HCT116 (cell line): ENCODE data around the gene RAD9A. TPM values are rescaled to one million over a fixed set of nuclear protein-coding genes. Genes with fewer than 3 reads are reported as not detected.

Source experiments
- ATAC-seq: fragments of 200-7000 bp; cut with Tn5 transposase; 2 replicates; pipeline ENCODE4 v1.9.1; 2020; ENCODE audit warnings: mild to moderate bottlenecking, moderate library complexity
- BruUV-seq: library from RNA; stranded (reverse); fragments of 400-500 nt; replicated peaks from 2 replicates; lab custom pipeline; 2021; lab: Mats Ljungman, UMichigan
- CTCF ChIA-PET: fragments of 300-600 bp; sonication (Branson Sonifier 250); formaldehyde crosslinking; loops from one replicate; lab custom pipeline; 2021; ENCODE audit warnings: antibody characterized with exemption; lab: Charles Lee
- POLR2A ChIA-PET: fragments of 300-600, 350-600 bp; sonication (Branson Sonifier 250); formaldehyde crosslinking; loops from one replicate; lab custom pipeline; 2021; ENCODE audit warnings: antibody characterized with exemption; lab: Charles Lee
- RAD21 ChIA-PET, 2 experiments: fragments of 300-600 bp; sonication (Branson Sonifier 250); formaldehyde crosslinking; loops; one replicate each; lab custom pipeline; 2023; ENCODE audit warnings: low total read pairs in 2 of 2; ENCODE audit not compliant: uncharacterized antibody in 2 of 2, unreplicated experiment in 2 of 2, low non-redundant PET in 1 of 2; lab: Charles Lee
- DNase-seq: peaks from one replicate; pipeline ENCODE4 v3.0.0-alpha.2; 2010; ENCODE audit warnings: low read depth, low spot score
- H2AFZ ChIP-seq: fragments of 200-600 bp; shearing (Covaris generic), sonication (generic); 2 replicates; pipeline ENCODE4 v1.6.1; 2017; ENCODE audit warnings: low read depth, mixed run types, mixed read lengths, antibody characterized with exemption, low read length; ENCODE audit not compliant: poor library complexity, severe bottlenecking
- H3K27ac ChIP-seq: 2 replicates; pipeline ENCODE4 v1.5.1; 2012; ENCODE audit warnings: low read depth, low read length
- H3K27me3 ChIP-seq: fragments of 200-600 bp; sonication (generic); 2 replicates; pipeline ENCODE4 v1.6.1; 2016; ENCODE audit warnings: mixed run types, low read length, mixed read lengths; ENCODE audit not compliant: insufficient read depth
- H3K36me3 ChIP-seq, 2 experiments: fragments of 200-500 bp in 1 of 2; fragments of 200-600 bp in 1 of 2; sonication (Bioruptor generic) in 1 of 2; sonication (generic) in 1 of 2; 2 replicates each; pipeline versions ENCODE4 v1.5.1 to v1.6.1; 2014 to 2016; ENCODE audit warnings: low read length in 2 of 2, inconsistent platforms in 1 of 2, mixed read lengths in 1 of 2, mixed run types in 1 of 2; ENCODE audit not compliant: insufficient read depth in 2 of 2, control insufficient read depth in 1 of 2
- H3K4me1 ChIP-seq, 2 experiments: fragments of 200-600 bp in 1 of 2; sonication (generic) in 1 of 2; 2 replicates each; pipeline versions ENCODE4 v1.5.1 to v1.6.1; 2012 to 2017; ENCODE audit warnings: low read length in 2 of 2, inconsistent platforms in 1 of 2, mild to moderate bottlenecking in 1 of 2, mixed read lengths in 1 of 2, mixed run types in 1 of 2, moderate library complexity in 1 of 2; ENCODE audit not compliant: insufficient read depth in 2 of 2, control insufficient read depth in 1 of 2
- H3K4me2 ChIP-seq: fragments of 200-600 bp; sonication (generic); 2 replicates; pipeline ENCODE4 v1.6.1; 2017; ENCODE audit warnings: mixed run types, low read length, mixed read lengths
- H3K4me3 ChIP-seq, 2 experiments: fragments of 200-600 bp in 1 of 2; sonication (generic) in 1 of 2; replicated peaks in 1 of 2; 2 replicates each; pipeline ENCODE4 v1.5.1; 2011 to 2016; ENCODE audit warnings: low read length in 2 of 2, control low read depth in 1 of 2, low read depth in 1 of 2, mild to moderate bottlenecking in 1 of 2, mixed read lengths in 1 of 2, mixed run types in 1 of 2
- H3K79me2 ChIP-seq: fragments of 200-600 bp; sonication (generic); 2 replicates; pipeline ENCODE4 v1.6.1; 2017; ENCODE audit warnings: mild to moderate bottlenecking, mixed run types, low read length, moderate library complexity, mixed read lengths; ENCODE audit not compliant: insufficient read depth
- H3K9ac ChIP-seq: fragments of 200-600 bp; sonication (generic); 2 replicates; pipeline ENCODE4 v1.6.1; 2016; ENCODE audit warnings: low read length, mixed read lengths
- H3K9me2 ChIP-seq: fragments of 200-600 bp; sonication (generic), shearing (Covaris generic); 2 replicates; pipeline ENCODE4 v1.6.1; 2017; ENCODE audit warnings: mixed run types, mild to moderate bottlenecking, moderate library complexity; ENCODE audit not compliant: insufficient read depth
- H3K9me3 ChIP-seq, 2 experiments: fragments of 200-500 bp in 1 of 2; fragments of 200-600 bp in 1 of 2; sonication (Bioruptor generic) in 1 of 2; sonication (generic) in 1 of 2; 2 replicates each; pipeline ENCODE4 v1.6.1; 2014 to 2017; ENCODE audit warnings: low read length in 2 of 2, mixed read lengths in 2 of 2, inconsistent platforms in 1 of 2, low read depth in 1 of 2, mild to moderate bottlenecking in 1 of 2, mixed run types in 1 of 2, moderate library complexity in 1 of 2; ENCODE audit not compliant: control insufficient read depth in 1 of 2, insufficient read depth in 1 of 2
- H4K20me1 ChIP-seq: fragments of 200-600 bp; sonication (generic), shearing (Covaris generic); 2 replicates; pipeline ENCODE4 v1.6.1; 2017; ENCODE audit warnings: mixed run types, mild to moderate bottlenecking, moderate library complexity; ENCODE audit not compliant: insufficient read depth
- CTCF ChIP-seq, 3 experiments: fragments of 200-600 bp in 1 of 3; sonication (generic) in 1 of 3; IDR thresholded peaks in 2 of 3; conservative IDR thresholded peaks in 1 of 3; 2 replicates each; pipeline ENCODE4 v1.5.1; 2012 to 2017; ENCODE audit warnings: low read depth in 2 of 3, low read length in 2 of 3, antibody characterized with exemption in 1 of 3, borderline replicate concordance in 1 of 3, control low read depth in 1 of 3, mild to moderate bottlenecking in 1 of 3, mixed read lengths in 1 of 3, mixed run types in 1 of 3, moderate library complexity in 1 of 3; ENCODE audit not compliant: insufficient read depth in 1 of 3
- ELF1 ChIP-seq: IDR thresholded peaks from 2 replicates; pipeline ENCODE4 v1.6.1; 2012; ENCODE audit warnings: low read depth, borderline replicate concordance
- POLR2A ChIP-seq: IDR thresholded peaks from 2 replicates; pipeline ENCODE4 v1.7.0; 2011; ENCODE audit warnings: borderline replicate concordance; ENCODE audit not compliant: insufficient read depth, insufficient read length; ENCODE audit errors: extremely low read depth
- POLR2AphosphoS5 ChIP-seq: IDR thresholded peaks from 2 replicates; pipeline ENCODE4 v1.6.1; 2011; ENCODE audit warnings: mild to moderate bottlenecking, low read depth, low read length, moderate library complexity
- SIN3A ChIP-seq: IDR thresholded peaks from 2 replicates; pipeline ENCODE4 v1.6.1; 2012; ENCODE audit warnings: low read depth
- SP1 ChIP-seq: IDR thresholded peaks from 2 replicates; pipeline ENCODE4 v1.6.1; 2012; ENCODE audit warnings: low read depth
- YY1 ChIP-seq: IDR thresholded peaks from 2 replicates; pipeline ENCODE4 v1.6.1; 2011; ENCODE audit warnings: low read length, low read depth, moderate library complexity, mild to moderate bottlenecking; ENCODE audit not compliant: insufficient replicate concordance; ENCODE audit errors: extremely low read depth
- ZBTB33 ChIP-seq: IDR thresholded peaks from 2 replicates; pipeline ENCODE4 v1.6.1; 2011; ENCODE audit warnings: mild to moderate bottlenecking, low read length, moderate library complexity; ENCODE audit not compliant: insufficient replicate concordance; ENCODE audit errors: extremely low read depth
- ZFX ChIP-seq: fragments of 450-650 bp; IDR thresholded peaks from 2 replicates; pipeline ENCODE4 v1.6.1; 2017
- ZNF274 ChIP-seq: fragments of 200-500 bp; sonication (Bioruptor generic); IDR thresholded peaks from 2 replicates; pipeline ENCODE4 v1.6.1; 2014; ENCODE audit warnings: mild to moderate bottlenecking, low read depth, low read length, inconsistent platforms
- intact Hi-C: fragments of 100-400 bp; cut with micrococcal nuclease; formaldehyde crosslinking; loops from 2 replicates; pipeline ENCODE4 v1.10.0; 2022
- total RNA-seq: library from RNA; stranded (reverse); gene quantifications from one replicate; pipeline ENCODE4 v1.2.1, GENCODE V29; 2021; ENCODE audit not compliant: unreplicated experiment

Gene RAD9A
- total RNA-seq, 1 experiment from 2014 or later: 49.8 TPM

- peak overlapping the region; percentile 84 for H3K9ac ChIP-seq
- ChIA-PET CTCF (interaction anchor here (0.6 to 16.6 kb wide), 11 partner anchors 9 to 95 kb away, joined by 3 to 456 read pairs (median 4); partner anchors contain the start of genes CLCF1, PPP1CA and RAD9A), POLR2A (interaction anchor here (1.1 to 8.1 kb wide), 3 partner anchors 11 to 28 kb away, joined by 3 to 210 read pairs (median 6); partner anchors contain the start of gene CLCF1), RAD21 (interaction anchor here (0.7 to 6.0 kb wide), 8 partner anchors 14 to 69 kb away, joined by 3 to 76 read pairs (median 6); partner anchors contain the start of gene CLCF1 (in 1 of the 2))
- peak overlapping the region; percentile 95 for H3K27ac ChIP-seq
- no peaks in the 10 kb centered on the region for H4K20me1 ChIP-seq
- ATAC-seq (peak; percentile 52), DNase-seq (no peak)
- peaks cover 10% of the 10 kb centered on the region; the same call in 1 of the 2 replicates for H3K79me2 ChIP-seq
- H3K9me2 ChIP-seq: no peaks in the 10 kb centered on the region
- H3K27me3 ChIP-seq: no peaks in the 10 kb centered on the region
- H3K9me3 ChIP-seq: no peaks in the 10 kb centered on the region
- BruUV-seq: no TSS peak
- no peaks in the 10 kb centered on the region for H3K36me3 ChIP-seq
- peaks cover 50 to 73% of the 10 kb centered on the region in 2 experiments for H3K4me1 ChIP-seq
- peak overlapping the region; percentile 25 to 35 for H3K4me3 ChIP-seq
- intact Hi-C loops: loop anchor here (1.0 kb wide), 3 partner anchors 17 to 45 kb away; no protein-coding TSS in a partner anchor
- no peak overlapping the region for H2AFZ ChIP-seq
- TF ChIP-seq ZNF274 (no peak), POLR2A (no peak), SIN3A (no peak), CTCF (IDR thresholded peaks at IDR 0.05 in 2 of 3, conservative IDR thresholded peaks at IDR 0.05 in 1 of 3; ENCODE audit: borderline replicate concordance in 1 of 3, insufficient read depth in 1 of 3, low read depth in 2 of 3, low read length in 2 of 3) (peak in 2 of 3 experiments; percentile 95 to 96; a peak in 4 of 6 replicates), ZBTB33 (peak; percentile 24), POLR2AphosphoS5 (no peak; the same call in 1 of the 2 replicates), ZFX (no peak), ELF1 (no peak), YY1 (peak; percentile 70), SP1 (no peak)
- TF ChIP-seq, all 23 proteins: peak for 3
- H3K4me2 ChIP-seq: peak overlapping the region; percentile 93
Measured at GRCh38 chr11:67356864-67357561, 34.8 kb upstream of the RAD9A start.
